Lung (tissue), 12 donors: ENCODE results near the gene EGR4. TPM values are rescaled to one million over a fixed set of nuclear protein-coding genes. Genes with fewer than 3 reads are reported as not detected.
A peak's percentile ranks its signal among the peaks of the same experiment; 100 is the strongest.

Source experiments
- ATAC-seq: fragments of 200-7000 bp; cut with Tn5 transposase; one replicate; pipeline ENCODE4 v1.9.1; 2020; ENCODE audit warnings: moderate number of reproducible peaks; ENCODE audit not compliant: insufficient read depth, low FRiP score
- DNase-seq, 3 donors: peaks; one replicate each; pipeline ENCODE4 v3.0.0-alpha.2; 2013 to 2017
- H3K27ac ChIP-seq, 2 donors: one replicate each; pipeline ENCODE4 v1.5.1; 2013; ENCODE audit warnings: mild to moderate bottlenecking in 2 of 2, moderate library complexity in 2 of 2, control low read depth in 1 of 2, inconsistent platforms in 1 of 2, low read depth in 1 of 2, low read length in 1 of 2
- H3K27me3 ChIP-seq, 3 donors: one replicate each; pipeline ENCODE4 v1.5.1; 2013; ENCODE audit warnings: low read length in 2 of 3; ENCODE audit not compliant: control insufficient read depth in 3 of 3, insufficient read depth in 3 of 3
- H3K36me3 ChIP-seq, 4 donors: one replicate each; pipeline ENCODE4 v1.5.1; 2013; ENCODE audit warnings: low read length in 4 of 4, mild to moderate bottlenecking in 1 of 4, moderate library complexity in 1 of 4; ENCODE audit not compliant: control insufficient read depth in 4 of 4, insufficient read depth in 4 of 4
- H3K4me1 ChIP-seq, 5 donors: one replicate each; pipeline ENCODE4 v1.5.1; 2013; ENCODE audit warnings: low read length in 5 of 5, mild to moderate bottlenecking in 2 of 5, moderate library complexity in 1 of 5; ENCODE audit not compliant: control insufficient read depth in 5 of 5, insufficient read depth in 5 of 5
- H3K4me3 ChIP-seq: one replicate; pipeline ENCODE4 v1.5.1; 2013; ENCODE audit warnings: mild to moderate bottlenecking, control low read depth, moderate library complexity
- H3K9ac ChIP-seq, 2 donors: one replicate each; pipeline ENCODE4 v1.5.1; 2013; ENCODE audit warnings: low read length in 2 of 2, control low read depth in 1 of 2; ENCODE audit not compliant: insufficient read depth in 1 of 2
- H3K9me3 ChIP-seq, 4 donors: one replicate each; pipeline ENCODE4 v1.5.1; 2013; ENCODE audit warnings: low read length in 3 of 4, mild to moderate bottlenecking in 1 of 4, moderate library complexity in 1 of 4; ENCODE audit not compliant: control insufficient read depth in 4 of 4, insufficient read depth in 3 of 4
- CTCF ChIP-seq: IDR thresholded peaks from 2 replicates; pipeline ENCODE4 v1.5.1; 2012; ENCODE audit warnings: mild to moderate bottlenecking; ENCODE audit errors: control extremely low read depth, extremely low read depth
- WGBS, 2 donors: extraction: QIAGEN DNeasy Blood & Tissue Kit; methylation state at CpG; one replicate each; pipeline ENCODE4 v1.1.7; 2013; 5-methylcytosine and 5-hydroxymethylcytosine counted together
- polyA plus RNA-seq, 2 donors: library from polyadenylated mRNA; stranded (reverse); fragments of 200-250 nt; gene quantifications; one replicate each; pipeline ENCODE4 v1.2.1, GENCODE V29; 2013
- total RNA-seq, 2 donors: library from RNA; depleted of rRNA in 1 of 2; stranded (reverse); fragments of >200 nt in 1 of 2; gene quantifications; one replicate each; pipeline ENCODE4 v1.2.1, GENCODE V29; 2014 to 2021
- donor health status: control.
- donor health status: control.
- donor health status: Bipolar disorder and iron deficiency.
- donor health status: healthy.
- donor health status: DM: yes; HTN: yes; CAD: no.

EGR4 gene
- total and polyA plus RNA-seq, 4 donors, result 0.30 TPM; not detected in 3

- H3K4me1 ChIP-seq, result peaks cover 0 to 2% (median 0%) of the 10 kb centered on the region in 5 donors
- no peak overlapping the region for H3K27ac ChIP-seq
- ATAC-seq (no peak), DNase-seq (peak in 1 of 3 donors; percentile 9)
- peaks cover 0 to 2% (median 0%) of the 10 kb centered on the region in 4 donors for H3K9me3 ChIP-seq
- H3K36me3 ChIP-seq, result no peaks in the 10 kb centered on the region
- H3K9ac ChIP-seq, result no peak overlapping the region
- H3K27me3 ChIP-seq, result peaks cover 0 to 23% (median 4%) of the 10 kb centered on the region in 3 donors
- WGBS, 2 donors, result 60 to 74% methylated on average over 13 of the region's 13 CpGs
- TF ChIP-seq CTCF, result no peak
- no peak overlapping the region for H3K4me3 ChIP-seq
Observed at GRCh38 chr2:73324126-73324725, 30.9 kb upstream of the EGR4 start.

- Histone ChIP-seq H3K27ac (no peak overlapping the region), H3K4me1 (peaks cover 0 to 2% (median 0%) of the 10 kb centered on the region in 5 donors), H3K9me3 (peaks cover 0 to 2% (median 0%) of the 10 kb centered on the region in 4 donors), H3K27me3 (peaks cover 0 to 23% (median 4%) of the 10 kb centered on the region in 3 donors), H3K36me3 (no peaks in the 10 kb centered on the region), H3K4me3 (no peak overlapping the region), H3K9ac (no peak overlapping the region)
- ATAC-seq (no peak), DNase-seq (no peak)
- TF ChIP-seq CTCF, result no peak
- 79 to 83% methylated on average over 5 of the region's 5 CpGs for WGBS, 2 donors
Observed at GRCh38 chr2:73323551-73323950, 30.2 kb upstream of the EGR4 start.

- H3K27me3 ChIP-seq, result peaks cover 0 to 13% (median 0%) of the 10 kb centered on the region in 3 donors
- ATAC-seq, result no peak
- H3K27ac ChIP-seq, result no peak overlapping the region
- H3K4me1 ChIP-seq, result no peaks in the 10 kb centered on the region
- H3K36me3 ChIP-seq, result no peaks in the 10 kb centered on the region
- H3K4me3 ChIP-seq, result no peak overlapping the region
- 94 to 97% methylated on average over 2 of the region's 2 CpGs for WGBS, 2 donors
- no peak for DNase-seq
- H3K9ac ChIP-seq, result no peak overlapping the region
- TF ChIP-seq CTCF, result no peak
- H3K9me3 ChIP-seq, result no peaks in the 10 kb centered on the region
Observed at GRCh38 chr2:73314441-73314840, 21.1 kb upstream of the EGR4 start.

GRCh38 chr2:73307720-73308119, 14.4 kb upstream of the EGR4 start:
- Histone ChIP-seq H3K27me3 (peaks cover 0 to 15% (median 0%) of the 10 kb centered on the region in 3 donors), H3K27ac (no peak overlapping the region), H3K4me3 (no peak overlapping the region), H3K9me3 (peaks cover 0 to 5% (median 0%) of the 10 kb centered on the region in 4 donors), H3K36me3 (no peaks in the 10 kb centered on the region), H3K4me1 (no peaks in the 10 kb centered on the region), H3K9ac (no peak overlapping the region)
- DNase-seq, result no peak
- no peak for ATAC-seq
- TF ChIP-seq CTCF, result no peak
- WGBS, 2 donors, result 73 to 80% methylated on average over 9 of the region's 9 CpGs
